ENCODE data around the gene MAMSTR.
"Not testable (repeated sequence)": the region's sequence is repeated elsewhere in the genome, so short reads cannot be mapped to it uniquely, and the experiment has no call there.

The MAMSTR gene

GRCh38 chr19:48685583-48685982 lies 33.9 kb downstream of the MAMSTR start:
- DNase-seq (ENCODE audit: low read depth): no peak

- DNase-seq (ENCODE audit: low read depth): no peak
These were observed 36.2 kb downstream of the MAMSTR start for GRCh38 chr19:48683349-48683748.

- DNase-seq (ENCODE audit: low read depth): no peak
These were observed 38.4 kb downstream of the MAMSTR start for GRCh38 chr19:48681127-48681470.

GRCh38 chr19:48680436-48681126 lies 38.9 kb downstream of the MAMSTR start:
- DNase-seq (ENCODE audit: low read depth): no peak

GRCh38 chr19:48680006-48680405 lies 39.5 kb downstream of the MAMSTR start:
- DNase-seq (ENCODE audit: low read depth): not testable (repeated sequence)

GRCh38 chr19:48678201-48678600 lies 41.3 kb downstream of the MAMSTR start:
- no peak for DNase-seq (ENCODE audit: low read depth)

GRCh38 chr19:48676887-48677286 lies 42.6 kb downstream of the MAMSTR start:
- DNase-seq (ENCODE audit: low read depth): no peak

- no peak for DNase-seq (ENCODE audit: low read depth)
These were observed 43.0 kb downstream of the MAMSTR start for GRCh38 chr19:48676487-48676886.

- DNase-seq (ENCODE audit: low read depth): peak; percentile 23
These were observed 44.4 kb downstream of the MAMSTR start for GRCh38 chr19:48674921-48675824.

GRCh38 chr19:48674216-48674809 lies 45.2 kb downstream of the MAMSTR start:
- DNase-seq (ENCODE audit: low read depth): no peak

- no peak for DNase-seq (ENCODE audit: low read depth)
These were observed 46.0 kb downstream of the MAMSTR start for GRCh38 chr19:48673436-48674100.

GRCh38 chr19:48672994-48673393 lies 46.5 kb downstream of the MAMSTR start, which contains the start of gene NTN5:
TSS of gene NTN5 (minus strand) at chr19:48673017. CDS start at chr19:48670986, 2,031 bp downstream.
- DNase-seq (ENCODE audit: low read depth): no peak

- DNase-seq (ENCODE audit: low read depth): no peak
These were observed 48.0 kb downstream of the MAMSTR start for GRCh38 chr19:48671446-48671995.

- no peak for DNase-seq (ENCODE audit: low read depth)
These were observed 48.7 kb downstream of the MAMSTR start for GRCh38 chr19:48670699-48671445.

- DNase-seq (ENCODE audit: low read depth): no peak
These were observed 49.4 kb downstream of the MAMSTR start for GRCh38 chr19:48669903-48670668.

GRCh38 chr19:48668761-48669160 lies 50.8 kb downstream of the MAMSTR start:
- DNase-seq (ENCODE audit: low read depth): no peak

- no peak for DNase-seq (ENCODE audit: low read depth)
These were observed 51.2 kb downstream of the MAMSTR start for GRCh38 chr19:48668332-48668731.

- no peak for DNase-seq (ENCODE audit: low read depth)
These were observed 53.7 kb downstream of the MAMSTR start for GRCh38 chr19:48665786-48666185.

- no peak for DNase-seq (ENCODE audit: low read depth)
These were observed 55.0 kb downstream of the MAMSTR start for GRCh38 chr19:48664476-48664875.

GRCh38 chr19:48663667-48664066 lies 55.9 kb downstream of the MAMSTR start:
- DNase-seq (ENCODE audit: low read depth): no peak

All from GM04503 (cell line).